OCI-LY7 (cell line): ENCODE results near the gene CCDC92B.

Source experiments
- CTCF ChIP-seq: fragments of 200-600 bp; sonication (generic); conservative IDR thresholded peaks from 2 replicates; pipeline ENCODE4 v1.5.1; 2014; ENCODE audit warnings: mild to moderate bottlenecking, antibody characterized with exemption, low read length, moderate library complexity, mixed read lengths
- EZH2phosphoT487 ChIP-seq: fragments of 200-600 bp; sonication (generic); IDR thresholded peaks from 2 replicates; pipeline ENCODE4 v1.6.1; 2018; ENCODE audit warnings: low read depth, borderline replicate concordance, mild to moderate bottlenecking, mixed run types, antibody characterized with exemption, low read length, moderate library complexity, mixed read lengths

GRCh38 chr17:2700030-2700490 lies 49.4 kb downstream of the CCDC92B start:
- TF ChIP-seq CTCF (no peak), EZH2phosphoT487 (no peak)
